ENCODE results near the gene RBL2.
"Not testable (repeated sequence)": the region's sequence is repeated elsewhere in the genome, so short reads cannot be mapped to it uniquely, and the experiment has no call there.

The RBL2 gene

DNA sequence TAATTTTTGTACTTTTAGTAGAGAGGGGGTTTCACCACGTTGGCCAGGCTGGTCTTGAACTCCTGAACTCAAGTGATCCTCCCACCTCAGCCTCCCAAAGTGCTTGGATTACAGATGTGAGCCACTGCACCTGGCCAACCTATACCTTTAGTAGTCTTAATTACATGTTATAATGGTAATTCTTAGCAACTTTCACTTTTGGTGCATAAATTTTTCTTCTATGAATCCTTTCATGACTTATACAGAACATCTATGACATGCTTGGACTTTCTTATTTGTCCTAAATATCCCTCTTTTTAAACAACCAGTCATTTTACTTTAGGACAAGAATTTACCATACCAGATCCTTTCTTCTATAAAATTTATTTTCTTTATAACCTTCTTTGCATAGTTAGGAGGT, 10.3 kb upstream of the RBL2 start:
- not testable (repeated sequence) for H3K4me3 ChIP-seq (ENCODE audit: low read length); H3K27ac ChIP-seq (ENCODE audit: low read length); H3K9ac ChIP-seq (ENCODE audit: low read length); H3K36me3 ChIP-seq (ENCODE audit: control insufficient read depth, low read depth, low read length); H3K27me3 ChIP-seq (ENCODE audit: control insufficient read depth, insufficient read depth, low read length); H3K4me1 ChIP-seq (ENCODE audit: control insufficient read depth, low read depth, low read length)
- peaks cover 22% of the 10 kb centered on the region for H3K9me3 ChIP-seq (ENCODE audit: control insufficient read depth, low read depth, low read length)

DNA sequence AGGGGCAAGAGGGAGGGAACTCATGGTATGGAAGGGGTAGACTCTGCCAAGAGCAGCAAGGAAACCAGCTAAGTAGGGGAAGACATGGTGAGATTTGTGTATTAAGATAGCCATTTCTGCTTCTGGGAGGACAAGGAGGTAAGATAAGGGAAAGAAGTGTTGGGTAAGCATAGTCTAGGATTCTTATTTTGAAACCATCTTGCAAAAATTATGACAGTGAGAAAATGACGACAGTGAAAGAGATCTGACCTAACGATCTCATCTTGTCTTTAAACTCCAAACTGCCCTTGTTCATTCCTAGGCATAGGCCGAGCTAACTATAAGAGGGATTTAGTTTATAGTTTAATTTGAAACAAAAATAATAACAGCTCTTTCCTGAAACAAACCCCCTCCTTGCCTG, 5.6 kb upstream of the RBL2 start:
- H3K4me1 ChIP-seq (ENCODE audit: control insufficient read depth, low read depth, low read length) = peaks cover 2% of the 10 kb centered on the region
- no peaks in the 10 kb centered on the region for H3K36me3 ChIP-seq (ENCODE audit: control insufficient read depth, low read depth, low read length)
- H3K27ac ChIP-seq (ENCODE audit: low read length) = no peak overlapping the region
- H3K9me3 ChIP-seq (ENCODE audit: control insufficient read depth, low read depth, low read length) = peaks cover 13% of the 10 kb centered on the region
- no peak overlapping the region for H3K4me3 ChIP-seq (ENCODE audit: low read length)
- no peaks in the 10 kb centered on the region for H3K27me3 ChIP-seq (ENCODE audit: control insufficient read depth, insufficient read depth, low read length)
- H3K9ac ChIP-seq (ENCODE audit: low read length) = no peak overlapping the region

DNA sequence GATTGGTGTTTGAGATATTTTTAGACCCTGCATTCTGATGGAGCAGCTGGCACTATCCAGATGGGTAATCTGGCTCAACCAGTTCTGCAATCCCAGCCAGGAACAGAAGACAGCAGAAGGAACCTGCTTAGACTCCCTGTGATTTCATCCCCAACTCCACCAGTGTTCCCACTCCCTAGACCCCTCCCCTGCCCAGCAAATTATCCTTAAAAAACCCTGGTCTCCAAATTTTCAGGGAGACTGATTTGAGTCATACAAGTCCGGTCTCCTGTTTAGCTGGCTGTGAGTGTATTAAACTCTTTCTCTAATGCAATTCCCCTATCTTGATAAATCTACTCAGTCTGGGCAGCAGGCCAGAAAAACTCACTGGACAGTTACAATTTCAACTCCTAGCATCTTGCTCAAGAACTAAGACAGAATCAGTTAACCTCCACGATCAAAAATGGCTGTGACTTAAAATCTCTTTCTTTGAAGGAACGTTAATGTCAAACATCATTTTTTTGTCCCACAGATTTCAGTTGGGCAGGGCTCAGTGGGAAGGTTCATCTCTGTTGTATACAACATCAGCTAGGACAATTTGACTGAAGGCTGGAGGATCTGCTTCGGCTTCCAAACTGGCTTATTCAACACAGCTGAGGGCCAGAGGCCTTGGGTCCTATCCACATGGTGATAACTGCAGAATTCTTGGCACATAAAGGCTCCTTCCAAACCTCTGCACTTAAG, 4.9 kb upstream of the RBL2 start:
- Histone ChIP-seq H3K9ac (ENCODE audit: low read length) (no peak overlapping the region), H3K9me3 (ENCODE audit: control insufficient read depth, low read depth, low read length) (peaks cover 8% of the 10 kb centered on the region), H3K4me3 (ENCODE audit: low read length) (no peak overlapping the region), H3K27me3 (ENCODE audit: control insufficient read depth, insufficient read depth, low read length) (no peaks in the 10 kb centered on the region), H3K27ac (ENCODE audit: low read length) (no peak overlapping the region), H3K4me1 (ENCODE audit: control insufficient read depth, low read depth, low read length) (peaks cover 6% of the 10 kb centered on the region), H3K36me3 (ENCODE audit: control insufficient read depth, low read depth, low read length) (no peaks in the 10 kb centered on the region)

DNA sequence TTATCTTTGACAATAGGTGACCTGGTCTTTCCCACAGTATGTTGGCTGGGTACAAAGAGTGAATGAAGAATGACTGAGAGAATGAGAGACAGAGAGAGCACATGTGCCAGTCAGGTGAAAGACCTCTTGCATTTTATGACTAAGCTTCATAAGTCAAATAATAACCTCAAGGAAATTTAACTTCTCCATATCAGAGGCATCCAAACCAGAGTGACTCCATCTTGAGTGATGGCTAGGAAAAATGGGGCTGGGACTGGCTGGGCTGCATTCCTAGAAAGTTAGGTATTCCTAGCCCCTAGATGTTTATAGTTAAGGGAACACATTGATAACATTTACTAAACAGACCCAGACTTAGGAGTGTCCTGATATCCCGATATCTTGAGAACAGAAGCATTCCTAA, 3.9 kb upstream of the RBL2 start:
- H3K9me3 ChIP-seq (ENCODE audit: control insufficient read depth, low read depth, low read length) = no peaks in the 10 kb centered on the region
- peaks cover 6% of the 10 kb centered on the region for H3K4me1 ChIP-seq (ENCODE audit: control insufficient read depth, low read depth, low read length)
- H3K4me3 ChIP-seq (ENCODE audit: low read length) = no peak overlapping the region
- no peak overlapping the region for H3K27ac ChIP-seq (ENCODE audit: low read length)
- no peaks in the 10 kb centered on the region for H3K36me3 ChIP-seq (ENCODE audit: control insufficient read depth, low read depth, low read length)
- no peaks in the 10 kb centered on the region for H3K27me3 ChIP-seq (ENCODE audit: control insufficient read depth, insufficient read depth, low read length)
- no peak overlapping the region for H3K9ac ChIP-seq (ENCODE audit: low read length)

DNA sequence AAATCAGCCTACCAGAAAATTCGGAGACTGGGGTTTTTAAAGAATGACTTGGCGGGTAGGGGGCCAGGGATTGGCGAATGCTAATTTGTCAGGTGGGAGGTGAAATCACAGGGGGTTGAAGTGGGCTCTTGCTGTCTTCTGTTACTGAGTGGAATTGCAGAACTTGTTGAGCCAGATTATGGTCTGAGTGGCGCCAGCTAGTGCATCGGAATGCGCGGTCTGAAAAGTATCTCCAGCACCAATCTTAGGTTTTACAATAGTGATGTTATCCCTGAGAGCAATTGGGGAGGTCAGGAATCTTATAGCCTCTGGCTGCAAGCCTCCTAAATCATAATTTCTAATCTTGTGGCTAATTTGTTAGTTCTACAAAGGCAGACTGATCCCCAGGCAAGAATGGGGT, 762 bp upstream of the RBL2 start:
- Histone ChIP-seq H3K27ac (ENCODE audit: low read length) (peak overlapping the region; percentile 31), H3K4me1 (ENCODE audit: control insufficient read depth, low read depth, low read length) (peaks cover 12% of the 10 kb centered on the region), H3K36me3 (ENCODE audit: control insufficient read depth, low read depth, low read length) (no peaks in the 10 kb centered on the region), H3K9me3 (ENCODE audit: control insufficient read depth, low read depth, low read length) (no peaks in the 10 kb centered on the region), H3K27me3 (ENCODE audit: control insufficient read depth, insufficient read depth, low read length) (no peaks in the 10 kb centered on the region), H3K4me3 (ENCODE audit: low read length) (peak overlapping the region; percentile 100), H3K9ac (ENCODE audit: low read length) (no peak overlapping the region)

DNA sequence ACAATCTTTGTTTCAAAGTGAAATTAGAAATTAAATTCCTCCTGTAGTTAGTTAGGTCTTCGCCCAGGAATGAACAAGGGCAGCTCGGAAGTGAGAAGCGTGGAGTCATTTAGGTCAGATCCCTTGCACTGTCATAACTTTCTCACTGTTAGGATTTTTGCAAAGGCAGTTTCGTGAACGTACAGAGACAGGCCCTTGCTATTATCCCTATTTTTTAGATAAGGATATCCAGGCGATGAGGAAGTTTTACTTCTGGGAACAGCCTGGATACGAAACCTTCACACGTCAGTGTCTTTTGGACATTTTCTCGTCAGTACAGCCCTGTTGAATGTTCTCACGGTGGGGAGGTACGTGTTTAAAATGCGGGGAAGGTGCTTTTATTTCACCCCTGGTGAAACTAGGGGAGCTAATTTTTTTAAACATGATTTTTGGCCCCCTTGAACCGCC, 318 bp upstream of the RBL2 start:
- Histone ChIP-seq H3K4me3 (ENCODE audit: low read length) (peak overlapping the region; percentile 100), H3K27ac (ENCODE audit: low read length) (peak overlapping the region; percentile 31), H3K9ac (ENCODE audit: low read length) (peak overlapping the region; percentile 63)

DNA sequence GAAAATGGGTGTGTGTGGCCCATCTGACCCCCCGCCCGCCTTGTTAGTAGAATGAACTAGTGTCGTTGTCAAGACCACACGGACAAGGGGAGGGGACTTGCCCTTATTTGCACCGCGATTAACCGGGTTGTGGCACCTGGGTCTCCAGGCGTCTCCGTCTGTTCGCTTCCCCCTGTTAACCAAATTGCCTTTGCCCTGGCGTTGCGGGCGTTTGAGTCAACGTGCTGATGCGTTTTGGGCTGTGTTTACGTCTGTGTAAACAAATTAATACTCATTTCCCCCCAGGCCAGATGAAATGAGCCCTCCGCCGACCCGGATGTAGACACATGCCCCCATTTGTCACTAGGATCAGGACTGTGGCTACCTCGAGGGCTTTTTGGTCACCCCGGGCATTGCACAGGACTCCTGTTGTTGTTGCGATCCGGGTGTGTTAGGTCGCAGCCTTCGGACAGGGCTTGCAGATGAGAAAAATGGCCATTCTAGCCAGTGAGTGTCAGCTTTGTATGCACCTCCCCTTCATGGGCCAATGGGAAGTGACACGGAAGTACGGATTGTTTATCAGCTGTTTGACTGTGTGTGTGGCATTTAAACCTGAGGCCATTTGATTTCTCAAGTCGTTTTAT, 906 bp downstream of the RBL2 start:
- H3K27ac ChIP-seq (ENCODE audit: low read length) = peak overlapping the region; percentile 59
- no peaks in the 10 kb centered on the region for H3K9me3 ChIP-seq (ENCODE audit: control insufficient read depth, low read depth, low read length)
- H3K9ac ChIP-seq (ENCODE audit: low read length) = peak overlapping the region; percentile 63
- H3K27me3 ChIP-seq (ENCODE audit: control insufficient read depth, insufficient read depth, low read length) = no peaks in the 10 kb centered on the region
- H3K36me3 ChIP-seq (ENCODE audit: control insufficient read depth, low read depth, low read length) = no peaks in the 10 kb centered on the region
- peak overlapping the region; percentile 100 for H3K4me3 ChIP-seq (ENCODE audit: low read length)
- peaks cover 12% of the 10 kb centered on the region for H3K4me1 ChIP-seq (ENCODE audit: control insufficient read depth, low read depth, low read length)

More for the DNA sequence above, 318 bp upstream of the RBL2 start:
- Histone ChIP-seq H3K36me3 (ENCODE audit: control insufficient read depth, low read depth, low read length) (no peaks in the 10 kb centered on the region), H3K4me1 (ENCODE audit: control insufficient read depth, low read depth, low read length) (peaks cover 12% of the 10 kb centered on the region), H3K9me3 (ENCODE audit: control insufficient read depth, low read depth, low read length) (no peaks in the 10 kb centered on the region), H3K27me3 (ENCODE audit: control insufficient read depth, insufficient read depth, low read length) (no peaks in the 10 kb centered on the region)

DNA sequence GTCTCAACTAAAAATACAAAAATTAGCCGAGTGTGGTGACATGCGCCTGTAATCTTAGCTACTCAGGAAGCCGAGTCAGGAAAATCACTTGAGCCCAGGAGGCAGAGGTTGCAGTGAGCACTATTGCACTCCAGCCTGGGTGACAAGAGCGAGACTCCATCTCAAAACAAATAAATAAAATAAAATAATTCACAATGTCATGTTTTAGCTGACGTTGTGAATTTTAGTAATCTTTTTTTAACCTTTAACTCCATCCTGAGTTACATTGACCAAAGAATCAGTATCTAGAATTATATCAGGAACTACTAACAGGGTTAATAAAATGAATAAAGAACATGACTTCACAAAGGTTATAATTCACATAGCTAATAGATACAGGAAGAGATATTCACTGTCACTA, 5.9 kb downstream of the RBL2 start:
- Histone ChIP-seq H3K4me1 (ENCODE audit: control insufficient read depth, low read depth, low read length) (peaks cover 6% of the 10 kb centered on the region), H3K9me3 (ENCODE audit: control insufficient read depth, low read depth, low read length) (no peaks in the 10 kb centered on the region), H3K9ac (ENCODE audit: low read length) (no peak overlapping the region), H3K27me3 (ENCODE audit: control insufficient read depth, insufficient read depth, low read length) (no peaks in the 10 kb centered on the region), H3K36me3 (ENCODE audit: control insufficient read depth, low read depth, low read length) (peaks cover 14% of the 10 kb centered on the region), H3K4me3 (ENCODE audit: low read length) (no peak overlapping the region), H3K27ac (ENCODE audit: low read length) (no peak overlapping the region)

DNA sequence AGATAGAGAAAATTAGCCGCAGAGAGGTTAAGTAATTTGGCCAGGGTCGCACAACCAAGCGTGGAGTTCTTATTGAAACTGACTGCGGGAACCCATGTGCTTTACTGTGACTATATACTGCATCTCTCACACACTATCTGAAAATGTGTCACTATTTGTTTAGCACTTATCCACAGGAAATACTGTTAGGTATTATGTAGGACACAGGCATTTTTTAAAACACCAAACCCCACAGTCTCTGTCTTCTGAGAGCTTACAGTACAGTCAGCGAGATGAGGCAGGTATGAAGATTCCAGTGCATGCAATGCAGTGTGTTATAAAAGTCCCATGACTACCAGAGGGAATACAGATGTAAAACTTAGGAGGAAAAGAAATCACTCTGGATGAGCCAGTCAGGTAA, 11.3 kb downstream of the RBL2 start:
- no peak overlapping the region for H3K9ac ChIP-seq (ENCODE audit: low read length)
- no peak overlapping the region for H3K27ac ChIP-seq (ENCODE audit: low read length)
- no peaks in the 10 kb centered on the region for H3K4me1 ChIP-seq (ENCODE audit: control insufficient read depth, low read depth, low read length)
- no peaks in the 10 kb centered on the region for H3K27me3 ChIP-seq (ENCODE audit: control insufficient read depth, insufficient read depth, low read length)
- H3K36me3 ChIP-seq (ENCODE audit: control insufficient read depth, low read depth, low read length) = peaks cover 21% of the 10 kb centered on the region
- H3K9me3 ChIP-seq (ENCODE audit: control insufficient read depth, low read depth, low read length) = no peaks in the 10 kb centered on the region
- H3K4me3 ChIP-seq (ENCODE audit: low read length) = no peak overlapping the region

DNA sequence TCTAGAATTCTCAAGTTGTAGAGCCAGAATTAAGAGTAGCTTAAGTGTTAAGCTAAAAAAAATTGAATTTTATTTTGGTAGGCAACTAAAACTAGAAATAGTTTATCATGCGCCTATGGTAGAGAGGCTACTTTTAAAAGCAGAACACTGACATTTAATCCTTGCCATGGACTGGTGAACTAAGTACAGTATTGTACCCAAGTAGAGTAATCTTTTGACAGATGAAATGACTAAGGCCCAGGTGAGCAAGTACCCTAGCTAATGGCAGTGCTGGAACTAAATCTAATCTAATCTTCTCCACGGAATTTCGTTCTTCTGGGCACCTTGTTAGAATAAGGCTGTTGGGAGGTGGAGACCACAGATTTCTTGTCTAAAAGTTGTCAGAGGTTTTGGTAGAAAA, 11.8 kb downstream of the RBL2 start:
- H3K27me3 ChIP-seq (ENCODE audit: control insufficient read depth, insufficient read depth, low read length) = no peaks in the 10 kb centered on the region
- no peak overlapping the region for H3K27ac ChIP-seq (ENCODE audit: low read length)
- no peak overlapping the region for H3K4me3 ChIP-seq (ENCODE audit: low read length)
- no peak overlapping the region for H3K9ac ChIP-seq (ENCODE audit: low read length)
- no peaks in the 10 kb centered on the region for H3K9me3 ChIP-seq (ENCODE audit: control insufficient read depth, low read depth, low read length)
- no peaks in the 10 kb centered on the region for H3K4me1 ChIP-seq (ENCODE audit: control insufficient read depth, low read depth, low read length)
- H3K36me3 ChIP-seq (ENCODE audit: control insufficient read depth, low read depth, low read length) = peaks cover 18% of the 10 kb centered on the region

DNA sequence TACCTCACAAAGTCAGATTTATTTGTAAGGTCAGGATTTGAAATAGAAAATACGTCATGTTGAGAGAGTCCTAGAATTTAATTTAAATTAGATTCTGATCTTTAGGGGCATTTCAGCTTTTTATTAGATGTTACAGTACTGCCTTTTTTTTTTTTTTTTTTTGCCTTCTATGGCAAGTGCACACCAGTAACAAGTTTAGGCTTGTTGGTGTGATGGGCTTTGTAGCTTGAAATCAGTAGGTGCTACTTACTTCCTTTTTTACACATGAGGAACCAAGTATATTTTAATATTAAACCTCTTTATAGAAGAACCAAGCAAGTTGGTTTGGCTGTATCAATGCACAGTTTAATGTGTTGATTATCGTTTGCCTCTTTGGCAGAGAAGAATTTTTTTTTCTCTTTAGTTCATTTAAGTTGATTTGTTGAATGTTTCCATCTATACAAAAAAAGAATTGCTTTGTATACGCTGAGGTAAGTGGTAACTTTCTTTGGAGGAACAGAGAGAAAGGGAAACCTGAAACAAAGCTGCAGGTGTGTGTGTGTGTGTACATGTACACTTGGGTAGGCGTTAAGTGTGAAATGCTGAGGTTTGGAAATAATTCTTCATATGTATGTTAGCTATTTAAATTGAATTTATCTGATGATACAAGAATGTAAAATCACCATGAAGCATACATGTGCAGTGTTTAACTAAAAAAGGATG, 15.7 kb downstream of the RBL2 start:
- Histone ChIP-seq H3K9me3 (ENCODE audit: control insufficient read depth, low read depth, low read length) (no peaks in the 10 kb centered on the region), H3K4me1 (ENCODE audit: control insufficient read depth, low read depth, low read length) (no peaks in the 10 kb centered on the region), H3K4me3 (ENCODE audit: low read length) (no peak overlapping the region), H3K9ac (ENCODE audit: low read length) (no peak overlapping the region), H3K36me3 (ENCODE audit: control insufficient read depth, low read depth, low read length) (peaks cover 24% of the 10 kb centered on the region), H3K27ac (ENCODE audit: low read length) (no peak overlapping the region), H3K27me3 (ENCODE audit: control insufficient read depth, insufficient read depth, low read length) (no peaks in the 10 kb centered on the region)
